Measurements from ENCODE around the gene PRKCA.

The PRKCA gene

GRCh38 chr17:66625311-66625767, 322.9 kb downstream of the PRKCA start:
- no peak overlapping the region for H3K4me3 ChIP-seq (ENCODE audit: low read length)
- no peak for DNase-seq (ENCODE audit: low read depth)
- peak; percentile 46 for TF ChIP-seq CTCF (conservative IDR thresholded peaks at IDR 0.05; ENCODE audit: low read depth, low read length)

GRCh38 chr17:66627985-66628384, 325.6 kb downstream of the PRKCA start:
- no peak overlapping the region for H3K4me3 ChIP-seq (ENCODE audit: low read length)
- DNase-seq (ENCODE audit: low read depth) = no peak
- no peak for TF ChIP-seq CTCF (conservative IDR thresholded peaks at IDR 0.05; ENCODE audit: low read depth, low read length)

GRCh38 chr17:66629762-66630161, 327.3 kb downstream of the PRKCA start:
- DNase-seq (ENCODE audit: low read depth) = no peak
- no peak for TF ChIP-seq CTCF (conservative IDR thresholded peaks at IDR 0.05; ENCODE audit: low read depth, low read length)
- no peak overlapping the region for H3K4me3 ChIP-seq (ENCODE audit: low read length)

- DNase-seq (ENCODE audit: low read depth) = no peak
Measured at GRCh38 chr17:66630379-66630778, 328.0 kb downstream of the PRKCA start.

GRCh38 chr17:66630828-66631472, 328.5 kb downstream of the PRKCA start:
- DNase-seq (ENCODE audit: low read depth) = no peak
- TF ChIP-seq CTCF (conservative IDR thresholded peaks at IDR 0.05; ENCODE audit: low read depth, low read length) = no peak
- H3K4me3 ChIP-seq (ENCODE audit: low read length) = no peak overlapping the region

More at GRCh38 chr17:66630379-66630778, 328.0 kb downstream of the PRKCA start:
- no peak for TF ChIP-seq CTCF (conservative IDR thresholded peaks at IDR 0.05; ENCODE audit: low read depth, low read length)
- H3K4me3 ChIP-seq (ENCODE audit: low read length) = no peak overlapping the region

GRCh38 chr17:66632731-66633130, 330.3 kb downstream of the PRKCA start:
- no peak overlapping the region for H3K4me3 ChIP-seq (ENCODE audit: low read length)
- no peak for DNase-seq (ENCODE audit: low read depth)
- TF ChIP-seq CTCF (conservative IDR thresholded peaks at IDR 0.05; ENCODE audit: low read depth, low read length) = no peak

- no peak for TF ChIP-seq CTCF (conservative IDR thresholded peaks at IDR 0.05; ENCODE audit: low read depth, low read length)
- H3K4me3 ChIP-seq (ENCODE audit: low read length) = no peak overlapping the region
- DNase-seq (ENCODE audit: low read depth) = no peak
Measured at GRCh38 chr17:66633317-66633965, 331.0 kb downstream of the PRKCA start.

All from retinal pigment epithelial cell (primary cell).